ENCODE measurements around the gene FAM168A. TPM values are rescaled to one million over a fixed set of nuclear protein-coding genes. Genes with fewer than 3 reads are reported as not detected.
"Not testable (repeated sequence)": the region's sequence is repeated elsewhere in the genome, so short reads cannot be mapped to it uniquely, and the experiment has no call there.

Gene FAM168A
- total and polyA plus RNA-seq, 2 donors from 2014 or later: 8.9 to 38.1 TPM

DNA sequence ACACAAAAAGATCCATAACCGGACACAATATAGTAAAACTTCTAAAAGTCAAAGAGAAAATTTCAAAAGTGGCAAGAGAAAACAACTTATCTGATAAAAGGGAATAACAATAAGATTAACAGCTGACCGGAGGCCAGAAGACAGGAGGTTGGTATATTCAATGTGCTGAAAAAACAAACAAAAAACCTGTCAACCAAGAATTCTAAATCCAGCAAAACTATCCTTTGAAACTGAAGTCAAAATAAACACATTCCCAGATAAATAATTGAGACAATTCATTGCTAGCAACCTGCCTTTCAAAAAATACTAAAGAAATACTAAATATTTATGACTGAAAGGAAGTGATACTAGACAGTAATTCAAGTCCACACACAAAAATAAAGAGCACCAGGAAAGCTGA lies 120.4 kb downstream of the FAM168A start:
- no peak overlapping the region for H3K4me3 ChIP-seq (ENCODE audit: low read length in 3 of 3)
- no peaks in the 10 kb centered on the region for H3K36me3 ChIP-seq (ENCODE audit: control insufficient read depth in 2 of 3, insufficient read depth in 3 of 3, low read length in 3 of 3)
- DNase-seq (no peak), FAIRE-seq (no peak)
- no peaks in the 10 kb centered on the region for H3K27me3 ChIP-seq (ENCODE audit: control insufficient read depth, insufficient read depth, low read length)
- H3K4me1 ChIP-seq (ENCODE audit: control insufficient read depth in 2 of 3, insufficient read depth in 2 of 3, low read depth in 1 of 3, low read length in 3 of 3): no peaks in the 10 kb centered on the region
- intact Hi-C loops (cut with DNase I): no loop called here
- H3K9me3 ChIP-seq (ENCODE audit: control insufficient read depth in 2 of 3, insufficient read depth in 1 of 3, low read length in 3 of 3): peaks cover 0 to 9% (median 5%) of the 10 kb centered on the region in 3 donors
- TF ChIP-seq, protein P1, sequence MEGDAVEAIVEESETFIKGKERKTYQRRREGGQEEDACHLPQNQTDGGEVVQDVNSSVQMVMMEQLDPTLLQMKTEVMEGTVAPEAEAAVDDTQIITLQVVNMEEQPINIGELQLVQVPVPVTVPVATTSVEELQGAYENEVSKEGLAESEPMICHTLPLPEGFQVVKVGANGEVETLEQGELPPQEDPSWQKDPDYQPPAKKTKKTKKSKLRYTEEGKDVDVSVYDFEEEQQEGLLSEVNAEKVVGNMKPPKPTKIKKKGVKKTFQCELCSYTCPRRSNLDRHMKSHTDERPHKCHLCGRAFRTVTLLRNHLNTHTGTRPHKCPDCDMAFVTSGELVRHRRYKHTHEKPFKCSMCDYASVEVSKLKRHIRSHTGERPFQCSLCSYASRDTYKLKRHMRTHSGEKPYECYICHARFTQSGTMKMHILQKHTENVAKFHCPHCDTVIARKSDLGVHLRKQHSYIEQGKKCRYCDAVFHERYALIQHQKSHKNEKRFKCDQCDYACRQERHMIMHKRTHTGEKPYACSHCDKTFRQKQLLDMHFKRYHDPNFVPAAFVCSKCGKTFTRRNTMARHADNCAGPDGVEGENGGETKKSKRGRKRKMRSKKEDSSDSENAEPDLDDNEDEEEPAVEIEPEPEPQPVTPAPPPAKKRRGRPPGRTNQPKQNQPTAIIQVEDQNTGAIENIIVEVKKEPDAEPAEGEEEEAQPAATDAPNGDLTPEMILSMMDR (IDR thresholded peaks at IDR 0.05; ENCODE audit: borderline replicate concordance, extremely low read depth, insufficient read depth): no peak
- no peak overlapping the region for H3K27ac ChIP-seq (ENCODE audit: low read depth in 2 of 2, low read length in 2 of 2)
- H3K9ac ChIP-seq (ENCODE audit: low read length in 3 of 3): no peak overlapping the region

GRCh38 chr11:73475549-73476095 lies 122.3 kb downstream of the FAM168A start:
- Histone ChIP-seq H3K36me3 (ENCODE audit: control insufficient read depth in 2 of 3, insufficient read depth in 3 of 3, low read length in 3 of 3) (no peaks in the 10 kb centered on the region), H3K4me1 (ENCODE audit: control insufficient read depth in 2 of 3, insufficient read depth in 2 of 3, low read depth in 1 of 3, low read length in 3 of 3) (no peaks in the 10 kb centered on the region), H3K9me3 (ENCODE audit: control insufficient read depth in 2 of 3, insufficient read depth in 1 of 3, low read length in 3 of 3) (peaks cover 0 to 9% (median 5%) of the 10 kb centered on the region in 3 donors), H3K4me3 (ENCODE audit: low read length in 3 of 3) (no peak overlapping the region), H3K27me3 (ENCODE audit: control insufficient read depth, insufficient read depth, low read length) (no peaks in the 10 kb centered on the region), H3K9ac (ENCODE audit: low read length in 3 of 3) (no peak overlapping the region), H3K27ac (ENCODE audit: low read depth in 2 of 2, low read length in 2 of 2) (no peak overlapping the region)
- intact Hi-C loops (cut with DNase I): no loop called here
- FAIRE-seq: no peak
- DNase-seq: no peak
- TF ChIP-seq, protein P1 (IDR thresholded peaks at IDR 0.05; ENCODE audit: borderline replicate concordance, extremely low read depth, insufficient read depth): no peak

DNA sequence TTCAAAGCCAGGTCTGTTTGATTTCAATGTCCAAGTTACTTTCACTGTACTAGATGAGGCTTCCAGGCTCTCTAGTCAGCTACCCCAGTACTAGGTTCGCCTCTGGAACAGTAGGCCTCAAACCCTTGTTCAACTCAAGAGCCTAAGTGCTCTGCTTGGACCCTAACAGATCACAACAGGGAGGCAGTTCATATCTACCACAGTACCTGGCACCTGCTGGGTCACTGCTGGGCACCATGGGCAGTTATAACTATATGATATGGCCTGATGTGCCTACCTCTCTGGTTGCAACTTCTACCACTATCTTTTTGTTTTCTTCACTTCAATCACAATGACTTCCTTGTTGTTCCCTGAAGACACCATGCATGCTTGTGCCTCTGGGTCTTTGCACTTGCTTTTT lies 124.7 kb downstream of the FAM168A start:
- no peak for DNase-seq
- Histone ChIP-seq H3K4me1 (ENCODE audit: control insufficient read depth in 2 of 3, insufficient read depth in 2 of 3, low read depth in 1 of 3, low read length in 3 of 3) (no peaks in the 10 kb centered on the region), H3K36me3 (ENCODE audit: control insufficient read depth in 2 of 3, insufficient read depth in 3 of 3, low read length in 3 of 3) (no peaks in the 10 kb centered on the region), H3K27ac (ENCODE audit: low read depth in 2 of 2, low read length in 2 of 2) (no peak overlapping the region), H3K9me3 (ENCODE audit: control insufficient read depth in 2 of 3, insufficient read depth in 1 of 3, low read length in 3 of 3) (peaks cover 0 to 9% (median 5%) of the 10 kb centered on the region in 3 donors), H3K9ac (ENCODE audit: low read length in 3 of 3) (no peak overlapping the region), H3K27me3 (ENCODE audit: control insufficient read depth, insufficient read depth, low read length) (no peaks in the 10 kb centered on the region), H3K4me3 (ENCODE audit: low read length in 3 of 3) (no peak overlapping the region)
- intact Hi-C loops (cut with DNase I): no loop called here
- TF ChIP-seq, protein P1 (IDR thresholded peaks at IDR 0.05; ENCODE audit: borderline replicate concordance, extremely low read depth, insufficient read depth): no peak
- no peak for FAIRE-seq

- H3K27ac ChIP-seq (ENCODE audit: low read depth in 2 of 2, low read length in 2 of 2); DNase-seq; intact Hi-C loops (cut with DNase I); H3K4me3 ChIP-seq (ENCODE audit: low read length in 3 of 3); FAIRE-seq; H3K27me3 ChIP-seq (ENCODE audit: control insufficient read depth, insufficient read depth, low read length); H3K4me1 ChIP-seq (ENCODE audit: control insufficient read depth in 2 of 3, insufficient read depth in 2 of 3, low read depth in 1 of 3, low read length in 3 of 3); H3K9ac ChIP-seq (ENCODE audit: low read length in 3 of 3); H3K36me3 ChIP-seq (ENCODE audit: control insufficient read depth in 2 of 3, insufficient read depth in 3 of 3, low read length in 3 of 3); H3K9me3 ChIP-seq (ENCODE audit: control insufficient read depth in 2 of 3, insufficient read depth in 1 of 3, low read length in 3 of 3): not testable (repeated sequence)
Measured at GRCh38 chr11:73470036-73470612, 127.8 kb downstream of the FAM168A start.

Data from kidney (tissue), 14 donors.